NT2/D1 (cell line): ENCODE results near the gene PRG3.
"Not testable (repeated sequence)": the region's sequence is repeated elsewhere in the genome, so short reads cannot be mapped to it uniquely, and the experiment has no call there.

Experiments used
- DNase-seq: peaks from one replicate; pipeline ENCODE4 v3.0.0-alpha.2; 2011; ENCODE audit warnings: low read depth, low spot score
- H3K27me3 ChIP-seq: 2 replicates; pipeline ENCODE4 v1.6.0; 2011; ENCODE audit warnings: mild to moderate bottlenecking; ENCODE audit not compliant: insufficient read length, insufficient read depth
- H3K36me3 ChIP-seq: 2 replicates; pipeline ENCODE4 v1.6.1; 2011; ENCODE audit warnings: mild to moderate bottlenecking, low read length, mixed read lengths; ENCODE audit not compliant: insufficient read depth, insufficient read length
- H3K4me1 ChIP-seq: 2 replicates; pipeline ENCODE4 v1.5.1; 2011; ENCODE audit not compliant: insufficient read depth, insufficient read length
- H3K4me3 ChIP-seq: 2 replicates; pipeline ENCODE4 v1.5.1; 2011; ENCODE audit warnings: low read depth; ENCODE audit not compliant: insufficient read length
- H3K9ac ChIP-seq: 2 replicates; pipeline ENCODE4 v1.6.0; 2011; ENCODE audit warnings: low read depth; ENCODE audit not compliant: insufficient read length
- H3K9me3 ChIP-seq: 2 replicates; pipeline ENCODE4 v1.5.1; 2011; ENCODE audit warnings: mild to moderate bottlenecking, low read length; ENCODE audit not compliant: insufficient read depth
- SUZ12 ChIP-seq: IDR thresholded peaks from 2 replicates; pipeline ENCODE4 v1.6.1; 2011; ENCODE audit not compliant: insufficient read length, insufficient read depth; ENCODE audit errors: extremely low read depth
- YY1 ChIP-seq: IDR thresholded peaks from 2 replicates; pipeline ENCODE4 v1.6.1; 2011; ENCODE audit not compliant: insufficient read length, insufficient read depth
- ZNF274 ChIP-seq: IDR thresholded peaks from 2 replicates; pipeline ENCODE4 v1.6.1; 2011; ENCODE audit warnings: mild to moderate bottlenecking, low read depth, low read length

The PRG3 gene

GRCh38 chr11:57407010-57407920, 26.3 kb upstream of the PRG3 start:
- no peak for DNase-seq
- TF ChIP-seq ZNF274 (no peak), SUZ12 (no peak)
- Histone ChIP-seq H3K4me1 (peaks cover 5% of the 10 kb centered on the region), H3K4me3 (no peak overlapping the region), H3K9ac (no peak overlapping the region), H3K36me3 (peaks cover 43% of the 10 kb centered on the region), H3K27me3 (no peaks in the 10 kb centered on the region), H3K9me3 (no peaks in the 10 kb centered on the region)

DNA sequence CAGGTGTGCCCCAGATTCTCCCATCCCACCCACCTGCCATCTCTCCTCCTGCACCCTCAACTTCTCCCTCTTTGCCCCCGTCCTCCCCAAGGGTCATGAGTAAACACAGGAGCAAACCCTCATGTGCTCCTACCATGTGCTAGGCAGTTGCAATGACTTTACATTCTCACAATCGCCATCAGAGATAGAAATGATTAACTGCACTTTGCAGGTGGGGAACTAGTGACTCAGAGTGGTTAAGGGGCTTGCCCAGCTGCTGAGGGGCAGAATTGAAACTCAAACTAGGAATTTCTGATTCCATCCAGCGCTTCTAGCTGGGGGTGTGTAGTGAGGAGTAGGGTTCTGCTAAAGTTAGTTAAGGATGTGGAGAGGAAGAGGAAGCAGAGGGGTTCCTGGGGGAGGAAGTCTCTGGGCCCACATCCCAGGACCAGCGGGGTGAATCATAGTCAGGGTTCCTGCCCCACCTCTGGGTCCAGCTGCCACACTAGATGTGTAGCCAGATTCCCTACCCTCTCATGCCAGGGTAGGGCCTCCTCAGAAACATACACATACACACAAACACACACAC, 25.5 kb upstream of the PRG3 start:
- H3K4me3 ChIP-seq, result no peak overlapping the region
- H3K36me3 ChIP-seq, result peaks cover 42% of the 10 kb centered on the region
- no peak for DNase-seq
- no peaks in the 10 kb centered on the region for H3K27me3 ChIP-seq
- H3K9ac ChIP-seq, result no peak overlapping the region
- TF ChIP-seq SUZ12, result no peak
- no peak for TF ChIP-seq ZNF274
- TF ChIP-seq YY1, result no peak
- H3K9me3 ChIP-seq, result no peaks in the 10 kb centered on the region
- peaks cover 5% of the 10 kb centered on the region for H3K4me1 ChIP-seq

DNA sequence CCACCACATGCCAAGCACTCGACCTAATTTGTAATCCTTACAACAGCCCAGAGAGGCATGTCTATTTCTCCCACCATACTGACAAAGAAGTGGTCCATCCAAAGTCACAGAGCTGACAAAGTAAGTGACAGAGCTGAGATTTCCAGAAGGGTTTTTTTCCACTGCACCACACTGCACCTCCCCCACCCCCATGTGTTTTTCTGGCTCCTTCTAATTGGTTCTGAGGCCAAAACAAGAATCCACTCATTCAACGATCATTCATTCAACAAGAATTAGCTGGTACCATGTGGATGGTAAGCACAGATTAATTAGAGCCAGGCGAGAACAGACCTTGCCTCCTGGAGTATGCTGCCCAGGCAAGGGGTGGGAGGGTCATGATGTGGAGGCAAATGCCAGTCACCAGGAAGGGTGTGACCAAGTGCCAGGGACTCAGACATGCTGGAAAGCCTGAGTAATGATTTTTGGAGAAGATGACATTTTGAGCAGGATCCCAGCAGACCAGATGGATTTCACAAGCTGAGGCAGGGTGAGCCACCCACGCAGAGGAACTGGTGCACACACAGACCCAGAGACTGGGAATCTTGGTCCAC, 24.4 kb upstream of the PRG3 start:
- Histone ChIP-seq H3K9ac (no peak overlapping the region), H3K4me1 (peaks cover 5% of the 10 kb centered on the region), H3K27me3 (no peaks in the 10 kb centered on the region), H3K9me3 (no peaks in the 10 kb centered on the region), H3K36me3 (peaks cover 39% of the 10 kb centered on the region), H3K4me3 (no peak overlapping the region)
- no peak for DNase-seq
- TF ChIP-seq YY1 (no peak), SUZ12 (no peak), ZNF274 (no peak)

- H3K27me3 ChIP-seq, result no peaks in the 10 kb centered on the region
- H3K4me3 ChIP-seq, result no peak overlapping the region
- H3K9ac ChIP-seq, result no peak overlapping the region
- H3K4me1 ChIP-seq, result peaks cover 5% of the 10 kb centered on the region
- H3K36me3 ChIP-seq, result peaks cover 23% of the 10 kb centered on the region
- DNase-seq, result no peak
- no peaks in the 10 kb centered on the region for H3K9me3 ChIP-seq
- no peak for TF ChIP-seq SUZ12
- no peak for TF ChIP-seq YY1
- TF ChIP-seq ZNF274, result no peak
Observed at GRCh38 chr11:57403802-57404147, 22.8 kb upstream of the PRG3 start.

DNA sequence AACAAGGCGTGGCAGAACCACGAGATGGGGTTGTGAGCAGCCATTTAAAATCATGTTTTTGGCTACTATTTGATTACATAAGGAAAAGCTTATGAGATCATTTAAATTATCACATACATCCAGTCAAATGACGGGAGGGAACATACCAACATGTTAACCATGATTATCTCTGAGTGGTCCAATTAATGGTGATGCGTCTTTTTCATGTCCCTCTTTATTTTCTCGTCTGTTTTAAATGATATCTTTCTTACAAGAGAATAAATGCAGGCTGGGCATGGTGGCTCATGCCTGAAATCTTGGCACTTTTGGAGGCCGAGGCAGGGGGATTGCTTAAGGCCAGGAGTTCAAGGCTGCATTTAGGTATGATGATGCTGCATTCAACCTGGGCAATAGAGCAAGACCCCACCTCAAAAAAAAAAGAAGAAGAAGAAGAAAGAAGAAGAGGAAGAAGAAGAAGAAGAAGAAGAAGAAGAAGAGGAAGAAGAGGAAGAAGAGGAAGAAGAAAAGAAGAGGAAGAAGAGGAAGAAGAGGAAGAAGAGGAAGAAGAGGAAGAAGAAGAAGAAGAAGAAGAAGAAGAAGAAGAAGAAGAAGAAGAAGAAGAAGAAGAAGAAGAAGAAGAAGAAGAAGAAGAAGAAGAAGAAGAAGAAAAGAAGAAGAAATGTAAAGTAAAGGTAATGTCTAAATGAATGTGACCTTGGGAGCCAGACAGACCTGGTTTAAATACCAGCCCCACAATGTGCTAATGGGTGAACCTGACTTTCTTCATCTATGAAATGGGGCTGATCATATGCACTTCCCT, 22.3 kb upstream of the PRG3 start:
- H3K4me1 ChIP-seq, H3K9ac ChIP-seq, H3K27me3 ChIP-seq, DNase-seq, H3K9me3 ChIP-seq, H3K4me3 ChIP-seq: not testable (repeated sequence)
- H3K36me3 ChIP-seq, result peaks cover 18% of the 10 kb centered on the region

DNA sequence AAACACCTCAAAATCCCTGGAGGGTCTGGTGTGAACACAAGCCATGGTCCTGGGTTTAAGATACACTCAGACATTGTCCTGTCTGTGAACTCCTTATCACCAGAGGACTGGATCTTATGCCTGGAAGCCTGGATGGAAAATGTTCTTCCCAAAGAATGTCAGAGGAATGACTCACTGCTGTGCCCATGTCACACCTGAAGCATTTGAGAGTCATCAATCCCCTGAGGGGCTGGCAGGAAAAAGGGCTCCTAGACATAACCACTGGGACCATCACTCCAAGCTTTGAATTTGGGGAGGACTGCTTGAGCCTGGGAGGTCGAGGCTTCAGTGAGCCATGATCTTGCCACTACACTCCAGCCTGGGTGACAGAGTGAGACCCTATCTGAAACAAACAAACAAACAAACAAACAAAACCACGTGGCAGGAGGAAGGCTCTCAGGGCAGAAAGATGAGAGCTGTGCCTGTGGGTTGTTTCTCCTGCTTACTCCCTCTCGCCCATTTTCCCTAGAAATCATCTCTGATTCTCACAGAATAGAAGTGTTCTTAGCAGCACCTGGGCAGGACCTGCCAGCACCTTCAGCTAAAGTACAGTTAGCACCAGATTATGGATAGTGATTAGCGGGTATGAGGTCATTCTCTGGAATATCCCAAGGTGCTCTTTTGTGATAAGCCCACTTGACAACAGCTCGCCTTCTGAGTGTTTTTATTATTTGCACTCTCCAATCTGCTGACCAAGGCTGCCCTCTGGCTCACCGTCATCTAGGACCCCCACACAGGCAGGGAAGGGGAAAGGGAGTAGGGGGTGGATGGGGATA, 21.4 kb upstream of the PRG3 start:
- Histone ChIP-seq H3K4me1 (peaks cover 5% of the 10 kb centered on the region), H3K9me3 (no peaks in the 10 kb centered on the region), H3K4me3 (no peak overlapping the region), H3K9ac (no peak overlapping the region), H3K36me3 (peaks cover 9% of the 10 kb centered on the region), H3K27me3 (peaks cover 3% of the 10 kb centered on the region)
- no peak for DNase-seq
- no peak for TF ChIP-seq YY1
- no peak for TF ChIP-seq SUZ12
- TF ChIP-seq ZNF274, result no peak
